ENCODE results near the gene CHMP6.
A peak's percentile ranks its signal among the peaks of the same experiment; 100 is the strongest.

CHMP6 gene

DNA sequence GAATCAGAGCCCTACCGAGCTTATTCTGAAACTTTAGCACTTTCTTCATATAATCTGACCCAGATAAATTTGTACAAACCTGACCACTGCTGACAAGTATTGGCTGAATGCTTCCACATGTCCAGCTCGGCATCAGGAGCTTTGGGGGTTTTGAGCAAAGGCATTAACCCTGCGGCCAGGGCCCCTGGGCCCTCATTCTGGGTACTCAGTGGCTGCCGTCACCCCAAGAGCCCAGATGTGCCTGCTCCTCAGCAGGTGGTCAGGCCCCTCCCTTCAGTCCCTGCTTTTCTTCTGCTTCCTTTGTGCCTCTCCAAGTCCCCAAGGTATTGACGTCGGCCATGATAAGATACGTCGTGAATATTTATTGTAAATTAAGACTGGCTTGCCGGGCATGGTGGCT, 47.3 kb upstream of the CHMP6 start:
- no peak overlapping the region for H2BK120ac ChIP-seq (ENCODE audit: low read depth, low read length)
- no peak overlapping the region for H2BK15ac ChIP-seq (ENCODE audit: low read length)
- peaks cover 2 to 9% of the 10 kb centered on the region in 2 donors for H3K9me3 ChIP-seq (replicated peaks in 1 of 2; ENCODE audit: control insufficient read depth in 2 of 2, insufficient read depth in 1 of 2, low read depth in 1 of 2, low read length in 2 of 2)
- no peak overlapping the region for H2AFZ ChIP-seq (ENCODE audit: low read length)
- no peak overlapping the region for H2AK5ac ChIP-seq (ENCODE audit: low read depth, low read length)
- H3K18ac ChIP-seq (ENCODE audit: low read length): no peak overlapping the region
- WGBS, 2 donors (ENCODE audit: extremely low coverage in 2 of 2, insufficient read length in 2 of 2, insufficient replicate concordance in 1 of 2): no CpG with 5 or more reads among the region's 9 CpGs
- H3K9ac ChIP-seq (ENCODE audit: low read depth, low read length, poor library complexity): peak overlapping the region; percentile 13
- H3K14ac ChIP-seq (ENCODE audit: low read length): no peak overlapping the region
- H3K4ac ChIP-seq (ENCODE audit: low read length): no peak overlapping the region
- H3K4me3 ChIP-seq (ENCODE audit: low read length in 2 of 2): no peak overlapping the region
- no peak overlapping the region for H2BK5ac ChIP-seq (ENCODE audit: low read length)
- H3K27ac ChIP-seq (replicated peaks; ENCODE audit: low read length): no peak overlapping the region
- no peak overlapping the region for H2BK12ac ChIP-seq (ENCODE audit: low read length)
- peaks cover 6% of the 10 kb centered on the region for H3K79me1 ChIP-seq (ENCODE audit: low read depth, low read length)
- peaks cover 3 to 5% of the 10 kb centered on the region in 2 donors for H3K4me1 ChIP-seq (ENCODE audit: control insufficient read depth in 2 of 2, insufficient read depth in 1 of 2, low read depth in 1 of 2, low read length in 2 of 2)
- H3K4me2 ChIP-seq (ENCODE audit: insufficient read depth, low read length, poor library complexity, severe bottlenecking): no peak overlapping the region
- no peak overlapping the region for H4K8ac ChIP-seq (ENCODE audit: low read depth, low read length)
- H3K36me3 ChIP-seq (replicated peaks in 1 of 2; ENCODE audit: control insufficient read depth in 2 of 2, insufficient read depth in 2 of 2, low read length in 2 of 2): peaks cover 14 to 39% of the 10 kb centered on the region in 2 donors
- H3K27me3 ChIP-seq (ENCODE audit: control insufficient read depth in 3 of 3, insufficient read depth in 3 of 3, low read depth in 1 of 3, low read length in 3 of 3): no peaks in the 10 kb centered on the region
- no peak for DNase-seq (ENCODE audit: low spot score)
- no peak overlapping the region for H4K91ac ChIP-seq (ENCODE audit: low read depth, low read length, poor library complexity)
- no peak overlapping the region for H3K23ac ChIP-seq (ENCODE audit: low read depth, low read length, poor library complexity)

DNA sequence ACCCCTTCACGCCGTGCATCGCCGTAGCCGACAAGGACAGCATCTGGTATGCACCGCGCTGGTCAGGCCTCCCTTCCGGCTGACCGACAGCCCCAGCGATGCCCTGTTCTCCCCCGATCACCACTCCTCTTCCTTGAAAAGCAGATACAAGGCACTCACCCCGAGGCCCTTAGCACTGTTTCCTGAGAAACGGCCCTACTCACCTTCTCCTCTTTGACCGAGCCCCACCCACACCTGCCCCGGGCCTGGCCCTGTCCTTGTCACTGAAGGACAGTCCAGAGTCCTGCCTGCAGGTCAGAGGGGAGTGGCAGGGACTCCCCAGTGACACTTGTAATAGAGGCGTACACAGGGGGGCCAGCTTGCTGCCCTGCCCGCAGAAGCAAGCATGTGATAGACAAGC, 45.9 kb upstream of the CHMP6 start:
- H3K23ac ChIP-seq (ENCODE audit: low read depth, low read length, poor library complexity): no peak overlapping the region
- no peak overlapping the region for H2BK120ac ChIP-seq (ENCODE audit: low read depth, low read length)
- no peak overlapping the region for H2BK15ac ChIP-seq (ENCODE audit: low read length)
- no peak overlapping the region for H2AFZ ChIP-seq (ENCODE audit: low read length)
- no peak overlapping the region for H2BK12ac ChIP-seq (ENCODE audit: low read length)
- H3K27ac ChIP-seq (replicated peaks; ENCODE audit: low read length): no peak overlapping the region
- H3K79me1 ChIP-seq (ENCODE audit: low read depth, low read length): peaks cover 6% of the 10 kb centered on the region
- H3K36me3 ChIP-seq (replicated peaks in 1 of 2; ENCODE audit: control insufficient read depth in 2 of 2, insufficient read depth in 2 of 2, low read length in 2 of 2): peaks cover 14 to 40% of the 10 kb centered on the region in 2 donors
- no peak overlapping the region for H2AK5ac ChIP-seq (ENCODE audit: low read depth, low read length)
- H3K18ac ChIP-seq (ENCODE audit: low read length): no peak overlapping the region
- no peak overlapping the region for H2BK5ac ChIP-seq (ENCODE audit: low read length)
- no peak overlapping the region for H4K91ac ChIP-seq (ENCODE audit: low read depth, low read length, poor library complexity)
- H3K27me3 ChIP-seq (ENCODE audit: control insufficient read depth in 3 of 3, insufficient read depth in 3 of 3, low read depth in 1 of 3, low read length in 3 of 3): no peaks in the 10 kb centered on the region
- no CpG with 5 or more reads among the region's 17 CpGs for WGBS, 2 donors (ENCODE audit: extremely low coverage in 2 of 2, insufficient read length in 2 of 2, insufficient replicate concordance in 1 of 2)
- no peak overlapping the region for H4K8ac ChIP-seq (ENCODE audit: low read depth, low read length)
- DNase-seq (ENCODE audit: low spot score): no peak
- H3K9ac ChIP-seq (ENCODE audit: low read depth, low read length, poor library complexity): no peak overlapping the region
- no peak overlapping the region for H3K14ac ChIP-seq (ENCODE audit: low read length)
- H3K4ac ChIP-seq (ENCODE audit: low read length): peak overlapping the region; percentile 10
- H3K4me3 ChIP-seq (ENCODE audit: low read length in 2 of 2): no peak overlapping the region
- no peak overlapping the region for H3K4me2 ChIP-seq (ENCODE audit: insufficient read depth, low read length, poor library complexity, severe bottlenecking)
- peaks cover 2 to 9% of the 10 kb centered on the region in 2 donors for H3K9me3 ChIP-seq (replicated peaks in 1 of 2; ENCODE audit: control insufficient read depth in 2 of 2, insufficient read depth in 1 of 2, low read depth in 1 of 2, low read length in 2 of 2)
- no peaks in the 10 kb centered on the region for H3K4me1 ChIP-seq (ENCODE audit: control insufficient read depth in 2 of 2, insufficient read depth in 1 of 2, low read depth in 1 of 2, low read length in 2 of 2)

DNA sequence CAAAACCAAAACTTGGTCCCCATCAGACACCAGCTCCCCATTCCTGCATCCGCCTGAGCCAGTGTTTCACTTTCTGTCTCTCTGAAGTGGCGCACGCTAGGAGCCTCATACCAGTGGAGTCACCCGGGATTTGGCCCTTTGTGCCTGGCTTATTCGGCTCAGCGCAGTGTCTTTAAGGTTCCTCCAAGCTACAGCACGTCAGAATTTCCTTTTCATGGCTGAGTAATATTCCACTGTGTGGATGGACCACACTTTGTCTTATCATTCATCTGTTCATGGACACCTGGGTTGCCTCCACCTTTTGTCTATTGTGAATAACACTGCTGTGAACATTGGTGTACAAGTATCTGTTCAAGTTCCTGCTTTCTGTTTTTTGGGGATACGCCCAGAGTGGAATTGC, 45.2 kb upstream of the CHMP6 start:
- H3K27ac ChIP-seq (replicated peaks; ENCODE audit: low read length): no peak overlapping the region
- H3K36me3 ChIP-seq (replicated peaks in 1 of 2; ENCODE audit: control insufficient read depth in 2 of 2, insufficient read depth in 2 of 2, low read length in 2 of 2): peaks cover 14 to 44% of the 10 kb centered on the region in 2 donors
- H3K9ac ChIP-seq (ENCODE audit: low read depth, low read length, poor library complexity): no peak overlapping the region
- H3K27me3 ChIP-seq (ENCODE audit: control insufficient read depth in 3 of 3, insufficient read depth in 3 of 3, low read depth in 1 of 3, low read length in 3 of 3): no peaks in the 10 kb centered on the region
- no peak overlapping the region for H3K4ac ChIP-seq (ENCODE audit: low read length)
- no peak overlapping the region for H4K8ac ChIP-seq (ENCODE audit: low read depth, low read length)
- no peak overlapping the region for H2BK12ac ChIP-seq (ENCODE audit: low read length)
- H3K23ac ChIP-seq (ENCODE audit: low read depth, low read length, poor library complexity): no peak overlapping the region
- no peak overlapping the region for H3K4me2 ChIP-seq (ENCODE audit: insufficient read depth, low read length, poor library complexity, severe bottlenecking)
- H3K79me1 ChIP-seq (ENCODE audit: low read depth, low read length): peaks cover 6% of the 10 kb centered on the region
- H3K9me3 ChIP-seq (replicated peaks in 1 of 2; ENCODE audit: control insufficient read depth in 2 of 2, insufficient read depth in 1 of 2, low read depth in 1 of 2, low read length in 2 of 2): peaks cover 2 to 9% of the 10 kb centered on the region in 2 donors
- H2BK120ac ChIP-seq (ENCODE audit: low read depth, low read length): no peak overlapping the region
- no peak overlapping the region for H2AK5ac ChIP-seq (ENCODE audit: low read depth, low read length)
- H3K18ac ChIP-seq (ENCODE audit: low read length): no peak overlapping the region
- no peaks in the 10 kb centered on the region for H3K4me1 ChIP-seq (ENCODE audit: control insufficient read depth in 2 of 2, insufficient read depth in 1 of 2, low read depth in 1 of 2, low read length in 2 of 2)
- no peak overlapping the region for H3K14ac ChIP-seq (ENCODE audit: low read length)
- H2AFZ ChIP-seq (ENCODE audit: low read length): no peak overlapping the region
- DNase-seq (ENCODE audit: low spot score): no peak
- H4K91ac ChIP-seq (ENCODE audit: low read depth, low read length, poor library complexity): no peak overlapping the region
- no peak overlapping the region for H2BK15ac ChIP-seq (ENCODE audit: low read length)
- H3K4me3 ChIP-seq (ENCODE audit: low read length in 2 of 2): no peak overlapping the region
- WGBS, 2 donors (ENCODE audit: extremely low coverage in 2 of 2, insufficient read length in 2 of 2, insufficient replicate concordance in 1 of 2): no CpG with 5 or more reads among the region's 8 CpGs
- H2BK5ac ChIP-seq (ENCODE audit: low read length): no peak overlapping the region

DNA sequence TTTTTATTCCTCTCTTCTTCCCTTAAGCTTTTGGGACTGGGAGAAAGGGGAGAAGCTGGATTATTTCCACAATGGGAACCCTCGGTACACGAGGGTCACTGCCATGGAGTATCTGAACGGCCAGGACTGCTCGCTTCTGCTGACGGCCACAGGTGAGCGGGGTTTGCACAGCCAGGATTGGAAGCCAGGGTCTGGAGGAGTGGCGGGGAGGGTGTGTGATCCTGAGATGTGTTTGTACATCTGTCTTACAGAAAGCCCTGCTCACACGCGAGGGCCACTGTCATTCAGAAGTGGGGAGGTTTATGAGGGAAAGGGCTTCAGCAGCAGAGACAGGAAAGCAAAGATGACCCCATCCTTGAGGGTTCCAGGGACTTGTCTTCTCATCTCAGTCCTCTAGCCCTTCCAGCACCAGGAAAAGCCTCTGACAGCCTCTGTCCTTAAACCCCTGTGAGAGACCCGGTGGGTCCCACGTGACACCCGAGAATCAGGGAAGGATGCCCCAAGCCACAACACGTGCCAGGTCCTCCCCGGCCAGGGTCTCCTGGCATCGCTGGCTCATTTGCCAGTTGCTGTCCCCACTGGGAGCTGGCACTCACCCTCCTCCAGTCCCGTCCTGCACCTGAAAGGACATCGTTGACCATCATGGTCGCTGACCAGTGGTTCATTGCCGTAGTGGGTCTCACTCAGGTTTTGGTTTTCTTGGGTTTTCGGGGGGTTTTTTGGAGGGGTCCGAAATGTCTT, 44.3 kb upstream of the CHMP6 start:
- H3K79me1 ChIP-seq (ENCODE audit: low read depth, low read length): peaks cover 6% of the 10 kb centered on the region
- H3K4me3 ChIP-seq (ENCODE audit: low read length in 2 of 2): no peak overlapping the region
- no peak overlapping the region for H4K91ac ChIP-seq (ENCODE audit: low read depth, low read length, poor library complexity)
- H3K4ac ChIP-seq (ENCODE audit: low read length): no peak overlapping the region
- H2BK5ac ChIP-seq (ENCODE audit: low read length): no peak overlapping the region
- WGBS, 2 donors (ENCODE audit: extremely low coverage in 2 of 2, insufficient read length in 2 of 2, insufficient replicate concordance in 1 of 2): no CpG with 5 or more reads among the region's 21 CpGs
- DNase-seq (ENCODE audit: low spot score): no peak
- no peak overlapping the region for H3K4me2 ChIP-seq (ENCODE audit: insufficient read depth, low read length, poor library complexity, severe bottlenecking)
- H3K18ac ChIP-seq (ENCODE audit: low read length): no peak overlapping the region
- peaks cover 2 to 9% of the 10 kb centered on the region in 2 donors for H3K9me3 ChIP-seq (replicated peaks in 1 of 2; ENCODE audit: control insufficient read depth in 2 of 2, insufficient read depth in 1 of 2, low read depth in 1 of 2, low read length in 2 of 2)
- H2BK12ac ChIP-seq (ENCODE audit: low read length): no peak overlapping the region
- no peak overlapping the region for H4K8ac ChIP-seq (ENCODE audit: low read depth, low read length)
- no peak overlapping the region for H3K14ac ChIP-seq (ENCODE audit: low read length)
- no peaks in the 10 kb centered on the region for H3K4me1 ChIP-seq (ENCODE audit: control insufficient read depth in 2 of 2, insufficient read depth in 1 of 2, low read depth in 1 of 2, low read length in 2 of 2)
- no peak overlapping the region for H3K27ac ChIP-seq (replicated peaks; ENCODE audit: low read length)
- H3K27me3 ChIP-seq (ENCODE audit: control insufficient read depth in 3 of 3, insufficient read depth in 3 of 3, low read depth in 1 of 3, low read length in 3 of 3): no peaks in the 10 kb centered on the region
- no peak overlapping the region for H2BK15ac ChIP-seq (ENCODE audit: low read length)
- H3K36me3 ChIP-seq (replicated peaks in 1 of 2; ENCODE audit: control insufficient read depth in 2 of 2, insufficient read depth in 2 of 2, low read length in 2 of 2): peaks cover 14 to 50% of the 10 kb centered on the region in 2 donors
- no peak overlapping the region for H3K9ac ChIP-seq (ENCODE audit: low read depth, low read length, poor library complexity)
- no peak overlapping the region for H2AK5ac ChIP-seq (ENCODE audit: low read depth, low read length)
- H2BK120ac ChIP-seq (ENCODE audit: low read depth, low read length): no peak overlapping the region
- no peak overlapping the region for H3K23ac ChIP-seq (ENCODE audit: low read depth, low read length, poor library complexity)
- no peak overlapping the region for H2AFZ ChIP-seq (ENCODE audit: low read length)
